ENCODE data around the gene TOMM34.
A peak's percentile ranks its signal among the peaks of the same experiment; 100 is the strongest.

The TOMM34 gene

DNA sequence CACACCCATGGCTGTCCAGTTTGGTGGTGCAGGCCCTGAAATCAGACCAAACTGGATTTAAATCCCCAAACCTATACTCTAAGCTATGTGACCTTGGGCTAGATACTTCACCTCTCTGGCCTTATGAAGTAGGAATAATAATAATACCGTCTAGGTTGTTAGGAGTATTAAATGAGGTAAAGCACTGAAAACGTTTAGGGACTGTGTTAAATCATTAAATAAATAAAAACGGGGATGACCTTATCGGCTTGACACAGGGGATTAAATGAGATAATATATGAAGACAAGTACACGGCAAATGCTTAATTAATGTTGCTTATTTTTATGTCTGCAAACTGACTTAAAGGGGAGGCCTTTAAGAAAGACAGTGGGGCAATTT lies 5.4 kb upstream of the TOMM34 start:
- no peak for DNase-seq (ENCODE audit: low spot score)
- H3K27ac ChIP-seq: peak overlapping the region; percentile 79
- ChIA-PET POLR2A (ENCODE audit: low non-redundant PET) (no interaction called here), CTCF (interaction anchor here (1.0 kb wide), 1 partner anchor 256 kb away, joined by 3 read pairs; the partner anchor contains the start of gene SEMG2)
- TF ChIP-seq, protein P1, sequence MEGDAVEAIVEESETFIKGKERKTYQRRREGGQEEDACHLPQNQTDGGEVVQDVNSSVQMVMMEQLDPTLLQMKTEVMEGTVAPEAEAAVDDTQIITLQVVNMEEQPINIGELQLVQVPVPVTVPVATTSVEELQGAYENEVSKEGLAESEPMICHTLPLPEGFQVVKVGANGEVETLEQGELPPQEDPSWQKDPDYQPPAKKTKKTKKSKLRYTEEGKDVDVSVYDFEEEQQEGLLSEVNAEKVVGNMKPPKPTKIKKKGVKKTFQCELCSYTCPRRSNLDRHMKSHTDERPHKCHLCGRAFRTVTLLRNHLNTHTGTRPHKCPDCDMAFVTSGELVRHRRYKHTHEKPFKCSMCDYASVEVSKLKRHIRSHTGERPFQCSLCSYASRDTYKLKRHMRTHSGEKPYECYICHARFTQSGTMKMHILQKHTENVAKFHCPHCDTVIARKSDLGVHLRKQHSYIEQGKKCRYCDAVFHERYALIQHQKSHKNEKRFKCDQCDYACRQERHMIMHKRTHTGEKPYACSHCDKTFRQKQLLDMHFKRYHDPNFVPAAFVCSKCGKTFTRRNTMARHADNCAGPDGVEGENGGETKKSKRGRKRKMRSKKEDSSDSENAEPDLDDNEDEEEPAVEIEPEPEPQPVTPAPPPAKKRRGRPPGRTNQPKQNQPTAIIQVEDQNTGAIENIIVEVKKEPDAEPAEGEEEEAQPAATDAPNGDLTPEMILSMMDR (conservative IDR thresholded peaks at IDR 0.05; ENCODE audit: low read depth): no peak

DNA sequence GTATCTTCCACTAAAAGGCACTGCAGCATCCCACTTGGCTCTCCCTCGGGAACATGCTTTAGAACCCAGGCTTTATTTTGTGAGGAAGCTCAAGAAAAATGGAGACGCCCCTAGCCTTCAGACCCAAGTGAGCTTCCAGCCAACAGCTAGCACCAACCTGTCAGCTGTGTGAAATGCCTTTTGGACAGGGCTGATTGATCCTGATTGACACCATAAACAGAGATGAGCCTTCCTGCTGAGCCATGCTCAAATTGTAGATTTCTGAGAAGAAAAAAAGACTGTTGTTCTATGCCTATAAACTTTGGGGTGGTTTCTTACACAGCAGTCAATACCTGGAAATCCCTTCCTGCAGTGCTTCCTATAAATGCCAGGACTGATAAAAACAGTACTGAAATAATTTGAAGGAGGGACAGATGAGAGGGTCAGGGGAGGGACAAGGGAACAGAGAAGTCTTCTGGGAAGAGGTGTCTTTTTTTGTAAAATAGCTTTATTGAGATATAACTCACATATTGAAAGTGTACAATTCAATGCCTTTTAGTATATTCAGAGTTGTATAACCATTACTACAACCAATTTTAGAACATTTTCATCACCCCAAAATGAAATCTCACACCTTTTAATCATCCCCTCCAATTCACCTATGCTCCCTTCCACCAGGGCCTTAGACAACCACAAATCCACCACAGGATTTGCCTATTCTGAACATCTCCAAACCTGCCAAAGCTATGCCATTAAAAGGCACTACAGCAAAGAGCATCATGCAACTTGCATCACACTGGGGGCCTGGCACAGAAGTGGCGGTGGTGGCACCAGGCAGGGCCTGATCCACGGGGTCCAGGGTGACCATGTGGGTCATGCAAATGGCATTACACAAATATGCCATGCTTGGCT lies 3.4 kb upstream of the TOMM34 start:
- ChIA-PET POLR2A (ENCODE audit: low non-redundant PET) (no interaction called here), CTCF (no interaction called here)
- no peak for DNase-seq (ENCODE audit: low spot score)
- TF ChIP-seq, protein P1 (conservative IDR thresholded peaks at IDR 0.05; ENCODE audit: low read depth): no peak
- no peak overlapping the region; the same call in 1 of the 2 replicates for H3K27ac ChIP-seq

DNA sequence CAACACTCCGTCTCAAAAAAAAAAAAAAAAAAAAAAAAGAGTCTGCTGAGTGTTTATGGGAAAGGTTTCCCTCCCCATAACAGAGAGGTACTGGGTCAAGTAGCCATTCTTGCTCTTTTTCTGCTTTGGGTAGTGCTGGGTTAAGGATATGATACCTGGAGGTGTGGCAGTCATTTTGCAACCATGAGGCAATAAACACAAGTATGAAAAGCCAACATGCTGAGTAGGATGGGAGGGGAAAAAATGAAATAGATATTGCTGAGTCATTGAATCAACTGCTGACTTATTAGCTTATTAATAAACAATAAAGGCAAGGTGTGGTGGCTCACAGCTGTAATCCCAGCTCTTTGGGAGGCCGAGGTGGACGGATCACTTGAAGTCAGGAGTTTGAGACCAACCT lies 2.3 kb upstream of the TOMM34 start:
- DNase-seq (ENCODE audit: low spot score): peak; percentile 41
- ChIA-PET POLR2A (ENCODE audit: low non-redundant PET) (interaction anchor here (0.7 kb wide), 1 partner anchor 52 kb away, joined by 10 read pairs; no protein-coding TSS in a partner anchor), CTCF (no interaction called here)
- H3K27ac ChIP-seq: peak overlapping the region; percentile 19; the same call in 1 of the 2 replicates
- TF ChIP-seq, protein P1 (conservative IDR thresholded peaks at IDR 0.05; ENCODE audit: low read depth): no peak

DNA sequence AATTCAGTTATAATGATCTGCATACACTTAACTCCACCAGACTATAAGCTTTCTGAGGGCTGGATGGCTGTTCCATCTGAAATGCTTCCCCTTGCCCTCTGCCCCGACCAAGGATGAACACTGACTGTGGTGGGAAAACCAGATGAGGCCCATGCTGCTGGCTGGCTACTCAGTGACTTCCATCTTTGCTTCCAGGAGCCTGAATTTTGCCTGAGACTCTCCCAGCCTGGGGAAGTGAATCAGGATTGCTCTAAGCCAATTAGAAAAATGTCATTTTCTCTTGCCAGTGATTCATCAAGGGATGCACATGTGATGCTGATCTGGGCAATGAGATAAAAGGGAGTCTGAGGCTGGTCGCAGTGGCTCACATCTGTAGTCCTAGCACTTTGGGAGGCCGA lies 1.7 kb upstream of the TOMM34 start:
- POLR2A ChIA-PET (ENCODE audit: low non-redundant PET): interaction anchor here (0.7 to 1.3 kb wide), 2 partner anchors 51 to 987 kb away, joined by 4 to 10 read pairs; no protein-coding TSS in a partner anchor
- H3K27ac ChIP-seq: no peak overlapping the region
- TF ChIP-seq, protein P1 (conservative IDR thresholded peaks at IDR 0.05; ENCODE audit: low read depth): no peak
- DNase-seq (ENCODE audit: low spot score): peak; percentile 54
- CTCF ChIA-PET: no interaction called here

DNA sequence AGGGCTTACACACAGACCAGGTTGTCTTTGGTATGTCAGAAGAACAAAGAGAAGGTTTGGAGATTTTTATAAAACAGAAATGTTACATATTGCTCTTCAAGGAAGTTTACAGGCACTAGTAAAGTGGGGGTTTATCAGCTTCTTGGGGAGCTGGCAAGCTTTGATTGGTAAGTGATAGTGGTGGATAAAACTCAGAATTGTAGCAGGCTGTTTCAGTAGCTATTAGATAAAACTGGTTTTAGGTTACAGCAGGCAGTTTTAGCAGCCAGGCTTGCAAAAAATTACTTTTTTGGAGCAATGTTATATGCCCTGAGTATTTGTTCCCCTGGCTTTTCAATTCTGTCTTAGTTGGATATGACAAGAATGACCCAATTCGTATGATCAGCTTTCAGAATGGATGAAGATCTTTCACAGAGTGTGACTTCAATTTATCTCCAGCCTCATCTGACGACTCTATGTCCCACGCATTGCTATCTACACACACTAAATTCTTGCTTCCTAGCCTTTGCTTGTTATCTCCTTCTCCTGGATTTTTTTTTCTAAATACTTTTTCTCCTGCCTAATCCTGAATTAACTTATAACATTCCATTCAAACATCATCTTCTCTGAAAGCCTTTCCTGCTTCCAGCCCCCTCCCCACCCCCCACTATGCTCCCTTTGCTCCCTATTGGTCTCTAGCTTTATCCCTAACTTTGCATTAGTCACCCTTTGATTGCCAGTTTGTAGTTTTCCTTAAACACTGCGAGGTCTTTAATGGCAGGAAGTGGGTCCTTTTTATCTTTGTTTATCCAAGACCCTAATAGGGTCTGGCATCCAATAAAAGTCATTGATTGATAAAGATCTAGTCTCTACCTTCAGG lies 1.0 kb upstream of the TOMM34 start:
- TF ChIP-seq, protein P1 (conservative IDR thresholded peaks at IDR 0.05; ENCODE audit: low read depth): no peak
- ChIA-PET POLR2A (ENCODE audit: low non-redundant PET) (interaction anchor here (1.3 to 2.3 kb wide), 2 partner anchors 10 to 987 kb away, joined by 4 to 7 read pairs; no protein-coding TSS in a partner anchor), CTCF (no interaction called here)
- no peak overlapping the region for H3K27ac ChIP-seq
- no peak for DNase-seq (ENCODE audit: low spot score)

DNA sequence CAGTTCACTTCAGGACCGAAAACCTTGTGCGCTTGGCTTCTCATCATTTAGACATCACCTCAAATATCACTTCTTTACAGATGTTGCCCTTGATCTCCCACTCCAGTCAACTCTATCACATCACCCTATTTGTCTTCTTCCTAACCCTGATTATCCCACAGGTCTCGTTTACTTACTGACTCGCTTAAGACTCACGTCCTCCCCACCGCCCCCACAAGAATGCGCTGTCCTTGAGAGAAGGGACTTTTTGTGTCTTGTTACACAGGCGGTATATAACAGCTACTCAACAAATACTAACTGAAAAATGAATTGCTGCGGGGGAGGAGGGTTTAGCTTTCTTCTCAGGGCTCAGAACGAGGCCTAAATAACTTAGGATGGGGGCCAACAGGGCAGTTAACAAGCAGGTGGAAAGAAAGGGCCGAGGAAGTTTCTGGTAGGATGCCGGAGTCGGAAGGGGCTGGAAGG lies 527 bp downstream of the TOMM34 start:
- POLR2A ChIA-PET (ENCODE audit: low non-redundant PET): interaction anchor here (2.3 kb wide), 1 partner anchor 9 kb away, joined by 7 read pairs; no protein-coding TSS in a partner anchor
- TF ChIP-seq, protein P1 (conservative IDR thresholded peaks at IDR 0.05; ENCODE audit: low read depth): no peak
- peak; percentile 83 for DNase-seq (ENCODE audit: low spot score)
- H3K27ac ChIP-seq: peak overlapping the region; percentile 84
- CTCF ChIA-PET: interaction anchor here (0.6 to 1.5 kb wide), 4 partner anchors 17 to 552 kb away, joined by 3 to 4 read pairs (median 4); no protein-coding TSS in a partner anchor
